Measurements from ENCODE around the gene SPATA32.

- TF ChIP-seq POLR2A (IDR thresholded peaks at IDR 0.05) (no peak), POLR2AphosphoS5 (IDR thresholded peaks at IDR 0.05; ENCODE audit: insufficient read depth in 1 of 2, low read depth in 1 of 2) (no peak), CTCF (IDR thresholded peaks at IDR 0.05) (no peak)
These were observed 21.0 kb downstream of the SPATA32 start for GRCh38 chr17:45240905-45241327.
